D341Med (cell line): Measurements from ENCODE around the gene ENKUR.
"Not testable (repeated sequence)": the region's sequence is repeated elsewhere in the genome, so short reads cannot be mapped to it uniquely, and the experiment has no call there.

Source experiments
- DNase-seq: peaks from one replicate; pipeline ENCODE4 v3.0.0; 2012; ENCODE audit warnings: low spot score

The ENKUR gene

DNA sequence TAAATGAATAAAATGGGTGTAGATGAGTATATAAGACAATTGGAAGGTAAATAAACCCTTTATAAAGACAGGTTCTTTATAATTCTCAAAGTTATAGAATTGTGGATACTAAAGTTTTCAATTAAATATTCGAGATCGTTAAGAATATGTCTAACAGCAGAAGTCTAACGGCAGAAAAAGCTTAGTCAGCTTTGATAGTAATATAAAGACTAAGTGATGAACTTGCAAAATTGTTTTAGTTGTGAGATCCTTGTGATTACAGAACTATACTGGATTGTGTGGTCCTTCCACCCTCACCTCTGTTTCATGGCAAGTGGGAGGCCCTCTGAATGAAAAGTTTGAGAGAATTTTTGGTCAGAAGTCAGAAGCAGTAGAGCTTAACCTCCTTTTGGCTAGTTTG lies 2.7 kb upstream of the ENKUR start:
- no peak for DNase-seq

DNA sequence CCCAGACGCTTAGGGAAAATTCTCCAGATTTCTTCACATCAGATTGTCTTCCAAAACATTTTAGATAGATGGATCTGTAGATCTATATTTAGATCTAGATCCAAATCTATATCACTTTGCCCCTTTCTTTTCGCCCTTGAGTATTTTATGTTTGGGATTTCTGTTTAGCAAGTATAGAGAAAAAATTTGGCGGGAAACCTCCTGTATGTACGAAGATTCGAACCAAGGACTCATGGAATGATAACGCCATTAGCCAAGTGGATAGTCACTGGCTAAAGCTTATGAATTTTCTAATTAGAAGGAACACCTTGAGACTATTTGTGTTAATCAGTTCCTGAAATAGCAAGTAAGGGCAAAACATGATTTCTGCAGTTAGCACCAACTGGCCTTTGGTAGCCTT lies 1.7 kb upstream of the ENKUR start:
- no peak for DNase-seq

DNA sequence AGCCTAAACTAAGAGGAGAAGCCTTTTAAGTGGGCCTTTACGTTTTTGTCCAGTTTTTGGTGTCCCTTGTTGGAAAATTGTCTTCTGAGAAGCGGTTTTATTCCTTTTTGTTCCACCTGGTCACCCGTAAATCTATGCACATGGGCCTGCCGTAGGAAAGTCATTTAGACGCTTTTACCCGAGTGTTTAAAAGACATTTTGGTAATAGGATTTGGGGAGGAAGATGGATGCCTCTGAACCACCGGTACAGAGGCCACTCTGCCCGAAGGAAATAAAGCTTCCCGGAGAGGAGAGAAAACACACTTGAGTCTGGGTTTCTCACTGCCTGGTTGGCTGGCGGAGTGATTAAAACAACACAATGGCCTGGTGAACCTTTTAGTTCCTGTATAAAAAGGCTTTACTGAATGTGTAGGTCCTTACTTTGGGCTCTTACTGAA lies 1.2 kb upstream of the ENKUR start:
- peak; percentile 36 for DNase-seq

DNA sequence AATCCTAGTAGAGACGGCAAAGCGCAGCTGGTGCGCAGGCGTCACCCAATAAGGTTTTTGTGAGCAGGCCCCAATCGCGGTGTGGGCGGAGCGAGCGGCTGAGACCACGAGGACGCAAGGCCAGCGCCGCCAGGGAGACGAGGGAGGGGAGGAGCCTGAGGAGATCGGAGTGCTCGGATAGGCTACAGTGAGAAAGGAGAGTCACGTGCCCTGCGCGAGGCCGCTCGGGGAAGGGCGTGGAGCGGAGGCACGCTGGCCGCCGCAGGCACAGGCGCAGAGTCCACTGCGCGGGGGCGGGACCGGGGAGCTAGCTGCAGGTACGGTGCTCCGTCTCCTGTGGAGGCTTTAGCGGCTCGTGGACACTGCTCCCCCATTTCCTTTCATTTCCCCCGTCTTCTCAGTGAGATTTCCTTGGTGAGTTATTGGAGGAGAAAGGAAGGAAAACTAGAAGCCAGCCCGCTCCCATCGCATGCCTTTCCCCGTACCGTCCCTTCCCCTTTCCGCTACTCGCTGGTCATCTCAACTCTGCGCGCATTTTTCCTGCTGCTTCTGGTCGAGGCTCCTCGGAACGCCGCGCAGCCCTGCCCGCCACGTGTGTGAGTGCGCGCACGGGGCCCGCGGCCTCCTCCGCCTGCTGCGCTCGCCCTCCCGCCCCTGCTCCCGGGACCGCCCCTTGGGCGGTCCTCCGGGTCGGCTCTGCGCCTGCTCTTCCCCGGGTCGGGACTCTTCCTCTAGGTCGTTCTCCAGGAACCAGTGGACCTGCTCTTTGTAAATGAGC lies 607 bp upstream of the ENKUR start, which contains the start of gene THNSL1:
Gene THNSL1 (plus strand): TSS at position 237 of the 778 bp plus-strand sequence. CDS start 6,612 bp downstream, outside the sequence.
- peak; percentile 95 for DNase-seq

DNA sequence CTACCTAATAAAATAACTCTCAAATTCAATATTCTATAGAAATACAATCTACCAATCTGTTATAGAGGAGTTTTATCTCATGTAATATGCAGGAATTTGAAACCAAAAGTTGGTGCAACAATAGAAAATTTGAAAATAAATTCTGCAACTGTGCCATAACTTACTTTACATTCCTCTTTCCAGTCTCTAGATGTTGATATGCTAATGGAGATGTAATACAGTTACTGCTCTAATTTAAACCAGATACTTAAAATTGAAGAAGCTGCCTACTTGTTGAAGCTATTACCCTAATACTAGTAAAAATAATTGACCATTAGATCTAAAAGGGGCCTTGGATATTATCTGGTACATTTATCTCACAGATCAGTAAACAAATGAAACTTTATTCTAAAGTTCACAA lies 1.4 kb downstream of the ENKUR start:
- no peak for DNase-seq

DNA sequence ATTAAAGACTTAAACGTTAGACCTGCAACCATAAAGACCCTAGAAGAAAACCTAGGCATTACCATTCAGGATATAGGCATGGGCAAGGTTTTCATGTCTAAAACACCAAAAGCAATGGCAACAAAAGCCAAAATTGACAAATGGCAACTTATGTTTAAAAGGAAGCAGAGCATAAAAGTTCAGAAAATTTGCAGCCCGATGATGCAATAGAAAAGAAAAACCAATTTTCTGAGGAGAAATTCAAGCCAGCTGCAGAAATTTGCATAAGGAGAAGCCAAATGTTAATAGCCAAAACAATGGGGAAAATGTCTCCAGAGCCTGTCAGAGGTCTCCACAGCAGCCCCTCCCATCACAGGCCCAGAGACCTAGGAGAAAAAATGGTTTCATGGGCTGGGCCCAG lies 4.4 kb downstream of the ENKUR start:
- DNase-seq = not testable (repeated sequence)

DNA sequence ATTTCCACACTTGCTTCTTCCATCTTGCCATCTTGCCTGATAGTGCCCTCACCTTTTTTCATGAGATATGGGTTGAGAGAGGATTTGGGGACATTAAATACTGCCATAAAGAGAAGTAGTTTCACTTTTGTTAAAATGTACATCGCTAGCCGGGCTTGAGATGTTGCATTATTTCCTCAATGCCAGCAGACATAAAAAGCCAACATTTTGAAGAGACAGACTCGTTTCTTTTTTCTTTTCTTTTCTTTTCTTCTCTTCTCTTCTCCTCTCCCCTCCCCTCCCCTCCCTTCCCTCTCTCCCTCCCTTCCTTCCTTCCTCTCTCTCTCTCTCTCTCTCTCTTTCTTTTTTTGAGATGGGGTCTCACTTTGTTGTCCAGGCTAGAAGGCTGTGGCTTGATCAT lies 17.9 kb downstream of the ENKUR start:
- DNase-seq = no peak

DNA sequence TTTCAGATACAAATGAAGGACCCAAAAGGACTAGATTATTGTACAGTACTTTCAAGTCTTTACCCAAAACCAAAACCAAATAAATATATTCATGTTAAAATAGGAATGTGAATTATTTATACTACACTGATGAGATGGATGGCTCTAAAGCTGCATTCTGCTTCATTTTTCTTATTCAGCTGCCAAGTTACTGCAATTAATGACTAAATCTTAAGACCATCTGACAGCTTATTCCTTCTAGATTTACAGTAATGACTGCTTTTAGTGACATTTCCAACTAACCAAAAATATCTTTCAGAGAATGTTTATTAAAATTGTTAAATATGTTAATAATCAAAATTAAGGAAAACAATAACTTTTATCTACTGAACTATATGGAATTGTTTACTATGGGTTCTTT lies 20.9 kb downstream of the ENKUR start:
- DNase-seq = no peak

DNA sequence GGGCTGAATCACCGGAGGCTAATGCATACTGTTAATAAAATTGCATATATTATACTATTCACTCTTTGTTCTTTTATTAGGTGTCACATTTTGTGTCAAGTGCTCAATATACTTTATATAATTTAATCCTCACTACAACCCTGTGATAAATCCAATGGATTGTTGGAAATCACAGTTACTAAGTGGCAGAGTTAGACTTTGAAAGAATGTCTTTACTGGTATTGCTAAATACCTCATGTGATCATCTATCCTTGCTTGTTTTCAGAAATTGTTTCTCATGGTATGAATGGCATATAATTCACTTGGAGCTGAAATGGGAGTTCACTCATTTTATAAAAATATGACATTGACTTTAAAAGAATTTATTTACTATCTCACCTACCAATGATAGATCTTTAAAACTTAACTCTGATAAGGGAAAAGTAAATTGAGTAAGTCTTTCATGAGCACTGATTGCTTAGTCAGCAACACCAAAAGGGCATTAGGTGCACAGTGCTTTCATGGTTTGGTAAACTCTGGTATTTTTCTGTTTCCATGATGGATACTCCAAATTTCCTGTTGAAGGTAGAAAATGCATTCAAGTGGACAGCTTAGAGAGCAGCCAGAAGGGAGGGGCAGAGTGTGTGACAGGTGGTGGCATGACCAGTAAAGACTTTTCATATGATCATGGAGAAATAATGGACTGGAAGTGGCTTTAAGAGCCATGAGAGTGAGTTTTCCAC lies 22.6 kb downstream of the ENKUR start:
- DNase-seq = no peak

DNA sequence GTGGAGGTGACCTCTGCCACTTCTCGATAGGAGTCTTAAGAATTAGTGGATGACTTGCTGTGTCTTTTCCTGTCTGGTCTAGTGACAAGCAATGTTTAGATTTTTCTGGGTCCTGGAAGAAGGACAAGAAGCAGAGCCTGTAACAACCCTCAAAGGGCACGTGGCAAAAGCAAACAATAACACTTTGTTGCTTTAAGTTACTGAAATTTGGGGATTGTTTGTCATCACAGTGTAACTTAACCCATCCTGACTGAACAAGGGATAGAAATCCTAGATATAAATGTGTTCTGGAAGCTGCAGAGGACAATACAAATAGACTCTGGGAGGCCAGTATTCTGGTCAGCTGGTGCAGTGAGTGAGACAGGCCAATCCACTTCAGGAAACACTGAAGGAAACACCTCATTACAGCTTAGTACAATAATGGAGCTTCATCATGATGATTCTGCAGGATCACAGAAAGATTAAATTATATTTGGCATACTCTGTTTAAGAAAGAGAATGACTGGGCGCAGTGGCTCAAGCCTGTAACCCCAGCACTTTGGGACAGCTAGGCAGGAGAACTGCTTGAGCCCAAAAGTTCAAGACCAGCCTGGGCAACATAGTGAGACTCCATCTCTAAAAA lies 23.3 kb downstream of the ENKUR start:
- DNase-seq = no peak

DNA sequence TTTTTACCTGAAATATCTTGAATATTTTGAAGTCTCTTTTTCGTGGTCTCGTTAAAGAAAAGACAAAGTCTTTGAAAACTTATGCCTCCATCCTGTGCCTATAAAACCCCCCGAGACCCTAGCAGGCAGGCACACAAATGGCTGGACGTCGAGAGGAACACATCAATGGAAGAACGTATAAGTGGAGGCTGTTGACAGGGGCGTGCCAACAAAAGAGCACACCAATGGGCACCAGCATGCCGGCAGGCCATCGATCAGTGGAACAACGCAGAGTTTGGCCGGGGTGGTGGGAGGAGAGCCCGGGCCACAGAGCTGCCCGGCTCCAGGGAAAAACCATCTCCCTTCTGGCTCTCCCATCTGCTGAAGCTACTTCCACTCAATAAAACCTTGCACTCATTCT lies 24.7 kb downstream of the ENKUR start:
- DNase-seq = no peak

DNA sequence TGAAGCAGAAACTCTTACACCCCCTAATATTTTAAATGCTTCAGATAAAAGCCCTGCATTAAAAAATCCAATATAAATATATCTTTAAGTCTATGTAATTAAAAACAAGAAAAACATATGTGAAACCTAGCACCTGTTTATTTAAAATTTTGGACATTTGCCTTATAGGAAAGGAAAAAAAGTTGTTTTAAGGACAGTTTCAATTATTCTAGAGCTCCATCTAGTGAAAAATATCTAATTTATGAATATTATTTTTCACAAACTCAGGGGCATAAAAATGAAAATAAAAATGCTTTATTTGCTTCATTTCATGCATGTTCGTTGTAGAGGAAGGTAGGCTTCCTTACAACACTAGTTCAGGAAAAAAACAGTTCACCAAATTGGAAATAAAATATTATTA lies 26.1 kb downstream of the ENKUR start:
- no peak for DNase-seq

DNA sequence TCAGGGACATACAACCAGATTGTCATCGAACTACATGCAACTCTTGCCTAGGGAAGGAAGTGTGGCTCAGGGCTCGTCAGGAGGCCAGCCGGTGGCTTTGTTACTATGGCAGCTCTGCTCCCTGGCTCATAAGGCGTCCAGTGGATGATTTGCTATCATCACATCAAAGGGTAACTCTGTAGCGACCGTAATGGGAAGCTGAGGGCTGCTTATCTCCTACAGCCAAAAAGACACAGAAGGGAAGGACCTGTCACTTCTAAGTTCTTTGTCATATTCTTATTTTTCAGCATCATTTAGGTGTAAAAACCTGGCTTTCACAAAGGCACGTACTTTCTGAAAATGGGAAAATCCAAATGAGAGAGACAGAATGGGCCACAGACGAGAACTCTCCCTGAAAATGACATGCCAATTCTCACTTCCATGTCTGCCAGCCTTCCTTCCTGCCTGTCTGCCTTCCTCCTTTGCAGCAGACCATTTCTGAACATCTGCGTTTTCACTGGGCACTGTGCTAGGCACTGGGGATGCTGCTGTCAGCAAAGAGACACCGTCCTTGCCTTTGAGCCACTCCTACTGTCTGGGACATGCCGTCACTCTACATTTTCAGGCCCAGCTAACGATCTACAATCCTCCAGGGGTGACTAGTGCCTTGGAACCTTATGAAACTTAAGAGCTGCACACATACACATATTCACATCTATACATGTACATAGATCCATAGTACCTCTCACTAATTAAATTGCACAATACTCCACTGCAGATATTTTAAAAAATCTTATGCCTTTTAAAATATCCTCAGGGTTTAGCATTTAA lies 26.9 kb downstream of the ENKUR start:
- no peak for DNase-seq

DNA sequence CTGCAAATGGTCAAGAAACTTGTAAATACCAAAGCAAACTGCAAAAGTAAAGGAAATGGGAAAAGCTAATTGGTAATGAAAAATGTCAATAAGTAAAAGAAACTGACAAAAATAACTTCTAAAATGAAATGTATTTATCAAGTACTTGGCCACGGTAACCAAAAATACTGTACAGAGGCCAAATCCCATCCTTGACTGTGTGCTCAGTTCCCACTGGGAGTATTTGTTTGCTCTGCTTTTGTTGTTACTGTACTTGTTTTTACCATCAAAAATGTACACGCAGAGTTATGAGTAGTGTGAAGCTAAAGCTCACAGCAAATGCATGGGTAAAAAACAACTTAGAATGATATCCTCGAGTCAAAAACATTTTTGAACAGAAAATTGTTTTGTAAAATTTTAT lies 31.1 kb downstream of the ENKUR start:
- DNase-seq = no peak

DNA sequence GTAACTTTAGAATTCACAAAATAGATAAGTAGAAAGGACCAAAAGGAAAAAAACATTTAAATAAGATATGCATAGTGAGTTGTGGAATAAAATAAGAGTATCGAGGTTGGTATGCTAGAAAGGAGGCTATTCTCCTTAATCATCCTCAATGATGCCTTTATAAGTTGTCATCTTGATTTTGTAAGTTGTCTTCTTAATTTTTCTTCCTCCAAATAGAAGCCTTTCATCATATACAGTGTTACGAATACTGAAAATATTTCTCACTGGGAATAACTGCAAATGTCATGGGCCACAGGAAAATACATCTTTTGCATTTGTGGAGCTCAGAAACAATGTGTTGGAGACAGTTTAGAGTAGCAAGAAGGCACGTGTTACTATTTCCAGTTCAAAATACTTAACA lies 32.0 kb downstream of the ENKUR start:
- DNase-seq = no peak

DNA sequence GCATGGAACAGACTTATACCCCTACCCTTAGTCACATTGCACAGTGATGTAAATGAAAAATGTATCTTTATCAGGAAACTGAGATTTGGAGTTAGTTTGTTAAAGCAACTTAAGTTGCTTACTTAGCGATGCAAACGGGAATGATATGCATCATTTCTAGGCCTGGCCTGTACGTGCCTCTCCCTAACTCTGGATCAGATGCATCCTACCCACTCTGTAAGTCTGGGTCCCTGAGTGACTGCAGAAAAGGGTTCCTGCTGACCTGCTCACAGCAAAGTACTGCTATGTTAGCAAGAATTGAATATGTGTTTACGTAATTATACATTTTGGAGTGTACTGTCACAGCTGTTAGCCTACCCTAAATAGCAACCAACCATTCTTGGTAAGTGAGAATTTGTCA lies 32.8 kb downstream of the ENKUR start:
- no peak for DNase-seq

DNA sequence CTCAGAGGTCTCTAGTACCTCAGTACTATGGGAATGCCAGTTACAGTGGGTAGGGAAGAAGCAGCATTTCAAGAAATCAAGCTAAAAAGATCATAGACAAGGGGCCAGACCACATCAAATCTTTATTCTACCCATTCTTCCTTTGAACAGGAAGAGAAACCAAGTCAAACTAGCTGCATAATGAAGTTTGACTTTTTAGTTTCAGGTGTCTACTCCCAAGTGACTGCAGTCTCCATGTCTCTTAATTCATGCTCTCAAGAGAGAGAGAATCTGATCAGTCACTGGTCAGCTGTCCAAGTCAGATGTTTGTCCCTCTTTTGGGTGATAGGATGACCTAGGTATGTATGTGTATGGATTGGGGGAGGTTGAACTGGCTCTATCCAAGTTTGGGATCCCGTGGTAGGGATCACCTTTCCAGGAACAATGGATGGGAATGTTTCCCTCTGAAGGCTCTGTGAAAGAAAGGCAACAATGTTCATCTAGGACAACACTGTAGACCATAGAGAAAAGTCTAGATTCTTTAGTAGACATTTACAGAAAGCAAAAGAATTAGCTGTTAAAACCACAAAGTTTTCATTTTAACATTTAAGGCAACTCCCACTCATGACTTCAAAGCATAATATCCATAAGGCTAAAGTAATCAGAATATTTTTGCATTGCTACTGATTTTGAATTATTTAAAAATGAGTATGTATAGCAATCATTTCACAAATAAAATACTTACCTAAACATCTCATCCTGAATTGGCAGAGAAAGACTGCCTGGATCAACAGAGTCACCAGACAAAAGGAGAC lies 33.4 kb downstream of the ENKUR start:
- DNase-seq = no peak

DNA sequence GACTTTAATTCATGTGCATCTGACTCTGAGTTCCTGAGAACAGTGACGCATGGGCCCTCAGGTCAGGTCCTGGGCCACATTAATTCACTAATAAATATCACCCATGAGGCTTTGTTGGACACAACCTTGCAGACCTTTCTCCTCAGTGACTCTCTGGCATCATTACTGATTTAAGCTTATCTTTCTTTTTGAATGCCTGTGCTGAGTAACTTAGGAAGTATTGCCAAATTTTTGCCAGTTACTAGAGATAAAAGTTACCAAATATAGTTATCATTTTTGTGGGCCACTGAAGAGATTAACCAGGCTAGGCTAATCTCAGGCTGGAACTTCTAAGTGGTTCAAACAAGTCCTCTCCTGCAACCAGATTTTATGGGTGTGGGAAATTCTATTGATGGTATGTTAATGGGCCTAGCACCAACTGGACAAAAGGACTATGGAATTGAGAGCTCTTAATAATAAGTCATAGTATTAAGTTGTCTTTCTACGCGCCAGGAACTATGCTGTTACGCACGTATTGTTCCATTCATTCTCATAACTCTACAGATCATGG lies 34.7 kb downstream of the ENKUR start:
- DNase-seq = no peak

DNA sequence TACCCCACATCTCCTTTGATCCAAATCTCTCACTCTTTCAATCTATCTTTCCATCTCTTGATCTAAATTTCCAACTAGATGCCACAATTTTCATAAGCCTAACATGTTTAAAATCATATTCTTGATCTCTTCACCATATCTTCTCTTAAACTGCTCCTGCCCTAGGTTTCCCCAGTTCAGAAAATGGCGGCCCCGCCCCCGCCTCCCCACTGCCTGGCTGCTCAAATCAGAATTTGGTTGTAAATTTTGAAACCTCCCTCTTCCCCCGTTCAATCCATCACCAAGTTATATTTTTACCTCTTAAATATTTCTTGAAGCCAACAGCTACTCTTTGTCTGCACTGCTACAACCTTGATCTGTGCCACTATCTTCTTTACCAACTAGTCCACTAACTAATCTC lies 36.3 kb downstream of the ENKUR start:
- DNase-seq = no peak

DNA sequence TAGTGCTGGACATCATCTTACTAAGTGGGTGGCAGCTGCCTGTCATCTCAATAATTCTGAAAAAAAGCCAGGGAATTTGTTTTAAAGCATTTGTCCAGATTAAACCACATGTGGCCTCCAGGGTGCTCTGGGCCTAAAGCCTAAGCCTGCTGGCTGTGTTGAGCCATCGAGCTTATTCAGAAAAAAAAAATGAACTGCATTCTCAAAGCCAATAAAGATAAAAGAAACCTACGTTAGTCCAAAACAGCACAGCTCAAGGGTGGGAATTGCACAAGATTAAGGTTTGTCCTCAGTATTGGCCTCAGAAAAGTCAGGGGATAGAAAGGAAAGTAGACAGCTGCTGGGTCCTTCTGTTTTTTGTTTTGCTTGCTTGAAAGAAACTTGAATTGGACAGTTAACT lies 41.0 kb downstream of the ENKUR start:
- peak; percentile 38 for DNase-seq

DNA sequence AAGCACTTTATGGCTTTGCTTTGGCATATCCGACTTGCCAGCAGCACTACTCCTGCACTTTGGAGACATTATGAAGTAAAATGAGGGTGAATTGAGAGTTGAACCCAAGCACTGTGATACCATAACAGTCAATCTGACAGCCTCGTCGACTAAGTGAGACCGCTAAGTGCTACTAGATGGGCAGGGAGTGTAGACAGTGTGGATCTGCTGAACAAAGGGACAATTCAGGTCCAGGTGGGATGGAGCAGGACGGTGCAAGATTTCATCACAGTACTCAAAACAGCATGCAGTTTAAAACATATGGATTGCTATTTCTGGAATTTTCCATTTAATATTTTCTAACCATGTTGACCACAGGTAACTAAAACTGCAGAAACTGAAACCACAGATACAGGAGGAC lies 42.8 kb downstream of the ENKUR start:
- DNase-seq = no peak
